ENCODE results near the gene OSBPL3.
A peak's percentile ranks its signal among the peaks of the same experiment; 100 is the strongest.

OSBPL3 gene

GRCh38 chr7:24987331-24987842, 7.4 kb upstream of the OSBPL3 start:
- Histone ChIP-seq H3K27me3 (ENCODE audit: insufficient read depth, low read depth, severe bottlenecking) (no peaks in the 10 kb centered on the region), H3K36me3 (no peaks in the 10 kb centered on the region), H3K4me3 (ENCODE audit: low read depth, low read length) (no peak overlapping the region), H3K9me3 (ENCODE audit: severe bottlenecking) (peaks cover 2% of the 10 kb centered on the region), H3K27ac (no peak overlapping the region)
- no peak for DNase-seq
- TF ChIP-seq CTCF (IDR thresholded peaks at IDR 0.05; ENCODE audit: low read depth, low read length) = no peak

- Histone ChIP-seq H3K9me3 (ENCODE audit: severe bottlenecking) (peaks cover 2% of the 10 kb centered on the region), H3K27me3 (ENCODE audit: insufficient read depth, low read depth, severe bottlenecking) (no peaks in the 10 kb centered on the region), H3K36me3 (peaks cover 4% of the 10 kb centered on the region), H3K4me3 (ENCODE audit: low read depth, low read length) (no peak overlapping the region), H3K27ac (no peak overlapping the region)
- TF ChIP-seq CTCF (IDR thresholded peaks at IDR 0.05; ENCODE audit: low read depth, low read length) = peak; percentile 35; the same call in 1 of the 2 replicates
- peak; percentile 39 for DNase-seq
Observed at GRCh38 chr7:24982917-24983316, 2.9 kb upstream of the OSBPL3 start.

GRCh38 chr7:24981171-24981951, 1.4 kb upstream of the OSBPL3 start:
- Histone ChIP-seq H3K9me3 (ENCODE audit: severe bottlenecking) (peaks cover 2% of the 10 kb centered on the region), H3K36me3 (peaks cover 4% of the 10 kb centered on the region), H3K4me3 (ENCODE audit: low read depth, low read length) (peak overlapping the region; percentile 53), H3K27ac (peak overlapping the region; percentile 54), H3K27me3 (ENCODE audit: insufficient read depth, low read depth, severe bottlenecking) (no peaks in the 10 kb centered on the region)
- DNase-seq = peak; percentile 81
- no peak for TF ChIP-seq CTCF (IDR thresholded peaks at IDR 0.05; ENCODE audit: low read depth, low read length)

- DNase-seq = peak; percentile 15
- H3K27me3 ChIP-seq (ENCODE audit: insufficient read depth, low read depth, severe bottlenecking) = no peaks in the 10 kb centered on the region
- peaks cover 2% of the 10 kb centered on the region for H3K9me3 ChIP-seq (ENCODE audit: severe bottlenecking)
- no peak for TF ChIP-seq CTCF (IDR thresholded peaks at IDR 0.05; ENCODE audit: low read depth, low read length)
- H3K36me3 ChIP-seq = peaks cover 4% of the 10 kb centered on the region
- H3K4me3 ChIP-seq (ENCODE audit: low read depth, low read length) = peak overlapping the region; percentile 51
- peak overlapping the region; percentile 75 for H3K27ac ChIP-seq
Observed at GRCh38 chr7:24980534-24981170, 674 bp upstream of the OSBPL3 start.

- peak; percentile 68 for DNase-seq
- peaks cover 4% of the 10 kb centered on the region for H3K36me3 ChIP-seq
- peak overlapping the region; percentile 51 for H3K4me3 ChIP-seq (ENCODE audit: low read depth, low read length)
- peak overlapping the region; percentile 92 for H3K27ac ChIP-seq
- H3K27me3 ChIP-seq (ENCODE audit: insufficient read depth, low read depth, severe bottlenecking) = no peaks in the 10 kb centered on the region
- H3K9me3 ChIP-seq (ENCODE audit: severe bottlenecking) = peaks cover under 1% of the 10 kb centered on the region
- peak; percentile 68 for TF ChIP-seq CTCF (IDR thresholded peaks at IDR 0.05; ENCODE audit: low read depth, low read length)
Observed at GRCh38 chr7:24979470-24979862, 512 bp downstream of the OSBPL3 start.

Measured in WERI-Rb-1 (cell line).